ENCODE data around the gene KANK2.
"Not testable (repeated sequence)": the region's sequence is repeated elsewhere in the genome, so short reads cannot be mapped to it uniquely, and the experiment has no call there.

The KANK2 gene

DNA sequence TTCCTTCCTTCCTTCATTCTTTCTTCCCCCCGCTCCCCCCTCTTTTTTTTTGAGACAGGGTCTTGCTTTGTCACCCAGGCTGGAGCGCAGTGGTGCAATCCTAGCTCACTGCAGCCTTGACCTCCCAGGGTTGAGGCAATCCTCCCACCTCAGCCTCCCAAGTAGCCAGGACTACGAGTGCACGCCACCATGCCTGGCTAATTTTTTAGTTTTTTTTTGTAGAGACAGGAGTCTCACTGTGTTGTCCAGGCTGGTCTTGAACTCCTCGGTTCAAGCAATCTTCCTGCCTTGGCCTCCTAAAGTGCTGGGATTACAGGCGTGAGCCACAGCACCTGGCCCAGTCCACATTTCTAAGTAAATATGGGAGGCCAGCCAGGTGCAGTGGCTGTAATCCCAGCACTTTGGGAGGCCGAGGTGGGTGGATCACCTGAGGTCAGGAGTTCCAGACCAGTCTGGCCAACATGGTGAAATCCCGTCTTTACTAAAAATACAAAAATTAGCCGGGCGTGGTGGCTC is 57.3 kb downstream of the KANK2 start:
- DNase-seq (ENCODE audit: low read depth) = not testable (repeated sequence)

DNA sequence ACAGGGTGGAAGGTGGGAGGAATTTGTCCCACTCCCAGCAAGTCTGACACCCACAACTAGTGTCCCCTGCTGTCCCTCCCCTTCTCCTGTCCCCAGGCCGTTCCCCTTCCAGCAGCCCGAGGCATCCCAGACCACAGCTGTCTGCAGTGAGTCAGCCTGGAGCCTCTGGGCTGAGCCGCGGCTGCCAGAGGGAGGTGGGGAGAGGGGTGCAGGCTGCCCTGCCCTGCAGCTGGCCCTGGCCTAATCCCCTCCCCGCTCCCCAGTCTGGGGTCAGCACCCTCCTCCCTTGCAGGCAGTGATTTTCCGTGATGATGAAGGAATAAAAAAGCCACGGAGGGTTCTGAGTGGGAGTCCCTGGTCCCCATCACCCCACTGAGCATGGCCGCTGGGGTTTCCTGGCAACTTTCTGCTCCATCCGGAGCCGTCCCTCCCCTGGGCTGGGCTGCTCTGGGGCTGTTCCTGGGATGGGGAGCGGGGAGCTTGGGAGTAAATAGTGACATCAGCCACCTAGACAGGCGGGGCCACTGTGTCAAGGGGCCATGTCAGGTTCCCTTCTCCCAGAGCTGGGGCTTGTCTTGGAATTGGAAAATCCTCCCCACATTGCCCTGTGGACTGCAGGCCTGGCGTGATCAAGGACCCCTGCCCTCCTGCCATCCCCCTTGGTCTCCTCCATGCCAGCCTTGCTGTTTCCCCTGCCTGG is 58.6 kb downstream of the KANK2 start:
- DNase-seq (ENCODE audit: low read depth) = no peak

DNA sequence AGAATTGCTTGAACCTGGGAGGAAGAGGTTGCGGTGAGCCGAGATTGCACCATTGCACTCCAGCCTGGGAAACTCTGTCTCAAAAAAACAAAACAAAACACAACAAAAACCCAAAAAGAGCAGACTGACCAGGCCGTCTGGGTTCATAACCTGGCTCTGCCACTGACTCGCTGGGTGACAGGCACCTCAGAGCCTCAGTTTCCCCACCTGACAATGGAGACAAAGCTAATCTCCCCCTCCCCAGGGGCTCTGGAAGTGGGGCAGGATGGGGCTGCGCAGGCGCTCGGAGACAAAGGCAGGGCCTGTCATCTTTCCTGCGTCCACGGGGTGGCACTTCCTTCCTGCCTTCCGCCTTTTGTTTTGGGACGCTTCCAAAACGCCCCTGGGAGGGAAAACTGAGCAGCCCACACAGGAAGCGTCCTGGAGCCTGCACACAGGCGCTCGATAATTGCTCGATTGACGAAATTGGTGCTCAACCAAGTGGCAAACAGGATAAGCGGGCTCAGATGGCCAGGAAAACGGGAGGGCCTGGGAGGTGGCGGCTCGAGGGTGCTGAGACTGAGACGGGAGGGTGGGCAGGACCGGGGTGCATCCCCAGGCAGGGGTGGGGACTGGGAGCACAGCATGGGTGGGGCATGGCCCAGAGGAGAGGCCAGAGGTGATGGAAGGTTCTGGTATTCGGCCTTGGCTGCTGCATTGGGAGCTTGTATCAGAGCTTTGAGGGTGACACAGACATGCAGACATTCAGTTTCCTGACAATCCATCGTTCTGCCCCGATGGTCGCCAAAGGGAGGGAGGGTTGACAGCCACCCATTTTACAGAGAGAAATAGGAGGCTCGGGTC is 59.6 kb downstream of the KANK2 start:
- DNase-seq (ENCODE audit: low read depth) = no peak

DNA sequence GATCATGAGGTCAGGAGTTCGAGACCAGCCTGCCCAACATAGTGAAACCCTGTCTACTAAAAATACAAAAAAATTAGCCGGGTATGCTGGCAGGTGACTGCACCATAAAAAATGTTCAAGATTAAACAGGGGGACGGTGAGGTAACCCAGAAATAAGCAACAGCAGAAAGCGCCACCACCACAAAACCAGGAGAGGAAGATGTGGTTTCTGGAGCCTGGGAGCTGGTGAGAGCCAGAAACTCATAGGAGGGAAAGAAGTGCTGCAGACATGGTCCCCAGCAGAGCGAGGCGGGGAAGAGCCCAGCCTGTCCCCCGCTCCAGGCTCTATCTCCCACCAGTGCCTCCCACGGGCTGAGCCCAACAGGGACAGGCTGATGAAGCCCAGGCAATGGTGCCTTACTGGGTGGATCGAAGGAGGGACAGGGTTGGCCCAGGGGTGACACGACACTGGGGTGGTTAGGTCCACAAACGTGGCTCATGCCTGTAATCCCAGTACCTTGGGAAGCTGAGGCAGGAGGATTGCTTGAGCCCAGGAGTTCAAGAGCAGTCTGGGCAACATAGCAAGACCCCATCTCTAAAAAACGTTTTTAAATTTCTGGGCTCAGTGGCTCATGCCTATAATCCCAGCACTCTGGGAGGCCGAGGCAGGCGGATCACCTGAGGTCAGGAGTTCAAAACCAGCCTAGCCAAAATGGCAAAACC is 60.8 kb downstream of the KANK2 start:
- no peak for DNase-seq (ENCODE audit: low read depth)

DNA sequence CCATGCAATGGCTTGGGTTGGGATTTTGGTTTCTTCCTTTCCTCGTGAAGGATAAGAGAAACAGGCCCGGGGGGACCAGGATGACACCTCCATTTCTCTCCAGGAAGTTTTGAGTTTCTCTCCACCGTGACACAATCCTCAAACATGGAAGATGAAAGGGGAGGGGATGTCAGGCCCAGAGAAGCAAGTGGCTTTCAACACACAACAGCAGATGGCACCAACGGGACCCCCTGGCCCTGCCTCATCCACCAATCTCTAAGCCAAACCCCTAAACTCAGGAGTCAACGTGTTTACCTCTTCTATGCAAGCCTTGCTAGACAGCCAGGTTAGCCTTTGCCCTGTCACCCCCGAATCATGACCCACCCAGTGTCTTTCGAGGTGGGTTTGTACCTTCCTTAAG is 65.9 kb downstream of the KANK2 start:
- DNase-seq (ENCODE audit: low read depth) = no peak

DNA sequence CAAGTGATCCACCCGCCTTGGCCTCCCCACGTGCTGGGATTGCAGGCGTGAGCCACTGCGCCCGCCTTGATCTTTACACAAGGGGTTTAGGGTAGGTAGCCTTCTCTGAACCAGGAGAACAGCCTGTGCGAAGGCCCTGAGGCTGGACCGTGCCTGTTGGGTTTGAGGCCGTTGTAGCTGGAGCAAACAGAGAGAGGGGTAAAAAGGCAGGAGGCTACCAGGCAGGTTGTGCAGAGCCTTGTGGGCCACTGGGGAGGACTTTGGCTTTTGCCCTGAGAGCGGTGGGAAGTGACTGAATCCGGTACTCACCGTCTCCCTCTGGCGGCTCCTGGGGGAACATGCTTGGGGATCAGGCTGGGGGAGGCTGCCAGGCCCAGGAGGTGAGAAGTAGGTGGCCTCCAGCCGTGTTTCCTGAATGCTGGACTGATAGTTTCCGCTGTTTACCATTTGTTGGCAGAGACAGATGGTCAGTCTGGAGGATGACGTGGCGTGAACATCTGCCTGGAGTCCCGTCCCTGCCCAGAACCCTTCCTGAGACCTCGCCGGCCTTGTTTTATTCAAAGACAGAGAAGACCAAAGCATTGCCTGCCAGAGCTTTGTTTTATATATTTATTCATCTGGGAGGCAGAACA is 66.4 kb downstream of the KANK2 start:
- DNase-seq (ENCODE audit: low read depth) = peak; percentile 50

DNA sequence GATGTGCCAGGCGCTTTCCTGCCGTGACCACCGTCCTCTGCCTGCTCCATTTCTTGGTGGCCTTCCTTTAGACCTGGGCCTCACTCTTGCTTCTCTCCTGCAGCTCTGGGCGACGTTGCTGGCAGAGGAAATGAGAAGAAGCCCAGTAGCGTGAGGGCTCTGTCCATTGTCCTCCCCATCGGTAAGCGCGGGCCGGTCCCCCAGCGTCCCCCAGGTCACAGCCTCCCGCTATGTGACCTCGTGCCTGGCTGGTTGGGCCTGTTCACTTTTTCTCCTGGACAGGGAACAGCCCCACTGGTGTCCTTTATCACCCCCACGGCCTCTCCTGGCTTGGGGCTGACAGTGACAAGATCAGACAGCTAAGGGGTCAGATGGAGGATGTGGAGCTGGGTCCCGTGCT is 69.4 kb downstream of the KANK2 start:
- DNase-seq (ENCODE audit: low read depth) = no peak

DNA sequence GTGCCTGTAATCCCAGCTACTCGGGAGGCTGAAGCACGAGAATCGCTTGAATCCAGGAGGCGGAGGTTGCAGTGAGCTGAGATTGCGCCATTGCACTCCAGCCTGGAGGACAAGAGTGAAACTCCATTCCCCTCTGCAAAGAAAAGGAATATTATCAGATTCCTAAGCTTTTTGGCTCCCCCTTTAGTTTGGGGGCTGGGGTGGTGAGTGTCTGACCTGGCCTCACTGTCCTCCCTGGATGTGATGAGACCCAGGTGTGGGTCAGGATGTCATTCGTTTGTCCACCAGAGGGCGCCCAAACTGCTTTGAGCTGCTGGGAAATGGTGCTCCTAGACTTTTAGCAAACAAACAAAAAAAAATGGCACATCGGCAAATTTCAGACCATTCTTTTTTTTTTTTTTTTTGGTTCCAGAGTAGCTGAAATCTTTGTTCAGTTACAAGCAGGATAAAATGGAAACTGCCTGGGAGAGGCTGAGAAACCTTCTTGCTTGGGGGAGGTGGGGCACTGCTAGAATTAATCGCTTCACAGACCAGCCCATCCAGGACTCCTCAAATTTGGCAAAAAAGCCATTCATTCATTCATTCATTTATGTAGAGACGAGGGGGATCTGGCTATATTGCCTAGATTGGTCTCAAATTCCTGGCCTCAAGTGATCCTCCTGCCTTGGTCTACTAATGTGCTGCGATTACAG is 71.2 kb downstream of the KANK2 start:
- peak; percentile 56 for DNase-seq (ENCODE audit: low read depth)

DNA sequence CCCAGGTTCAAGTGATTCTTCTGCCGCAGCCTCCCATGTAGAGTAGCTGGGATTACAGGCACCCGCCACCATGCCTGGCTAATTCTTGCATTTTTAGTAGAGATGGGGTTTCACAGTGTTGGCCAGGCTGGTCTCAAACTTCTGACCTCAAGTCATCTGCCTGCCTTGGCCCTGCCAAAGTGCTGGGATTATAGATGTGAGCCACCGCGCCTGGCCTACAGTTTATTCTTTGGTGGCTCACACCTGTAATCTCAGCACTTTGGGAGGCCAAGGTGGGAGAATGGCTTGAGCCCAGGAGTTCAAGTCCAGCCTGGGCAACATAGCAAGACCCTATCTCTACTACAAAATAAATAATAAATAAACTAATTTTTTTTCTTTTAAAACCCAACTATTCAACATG is 73.2 kb downstream of the KANK2 start:
- not testable (repeated sequence) for DNase-seq (ENCODE audit: low read depth)

DNA sequence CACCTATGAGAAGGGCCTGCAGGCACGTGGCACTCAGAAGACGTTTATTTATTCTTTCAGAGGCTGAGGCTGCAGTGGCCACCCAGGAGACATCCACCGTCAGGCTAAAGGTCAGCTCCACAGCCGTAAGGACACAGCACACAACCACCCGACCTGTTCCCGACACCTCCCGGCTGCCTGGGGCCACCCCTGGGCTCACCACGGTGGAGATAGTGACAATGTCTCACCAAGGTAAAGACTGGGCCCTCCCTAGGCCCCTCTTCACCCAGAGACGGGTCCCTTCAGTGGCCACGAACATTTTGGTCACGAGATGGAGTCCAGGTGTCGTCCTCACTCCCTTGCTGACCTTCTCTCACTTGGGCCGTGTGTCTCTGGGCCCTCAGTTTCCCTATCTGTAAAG is 74.2 kb downstream of the KANK2 start:
- no peak for DNase-seq (ENCODE audit: low read depth)

DNA sequence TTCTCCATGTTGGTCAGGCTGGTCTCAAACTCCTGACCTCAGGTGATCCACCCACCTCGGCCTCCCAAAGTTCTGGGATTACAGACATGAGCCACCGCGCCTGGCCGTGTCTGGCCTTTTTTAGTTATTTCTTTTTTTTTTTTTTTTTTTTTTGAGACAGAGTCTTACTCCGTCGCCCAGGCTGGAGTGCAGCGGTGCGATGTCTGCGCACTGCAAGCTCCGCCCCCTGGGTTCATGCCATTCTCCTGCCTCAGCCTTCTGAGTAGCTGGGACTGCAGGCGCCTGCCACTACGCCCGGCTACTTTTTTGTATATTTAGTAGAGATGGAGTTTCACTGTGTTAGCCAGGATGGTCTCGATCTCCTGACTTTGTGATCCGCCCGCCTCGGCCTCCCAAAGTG is 75.4 kb downstream of the KANK2 start:
- not testable (repeated sequence) for DNase-seq (ENCODE audit: low read depth)

DNA sequence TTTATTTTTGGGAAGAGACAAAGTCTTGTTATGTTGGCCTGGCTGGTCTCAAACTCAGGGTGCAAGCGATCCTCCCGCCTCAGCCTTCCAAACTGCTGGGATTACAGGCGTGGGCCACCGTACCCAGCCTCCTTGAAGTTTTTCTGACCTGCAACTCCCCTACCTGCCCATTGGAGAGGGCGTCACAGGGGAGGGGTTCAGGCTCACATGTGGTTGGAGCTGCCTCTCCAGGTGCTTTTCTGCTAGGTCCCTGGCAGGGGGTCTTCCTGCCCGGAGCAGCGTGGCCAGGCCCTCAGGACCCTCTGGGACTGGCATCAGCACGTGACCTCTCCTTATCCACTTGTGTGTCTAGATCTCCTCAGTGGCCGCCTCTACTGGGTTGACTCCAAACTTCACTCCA is 80.8 kb downstream of the KANK2 start:
- DNase-seq (ENCODE audit: low read depth) = no peak

DNA sequence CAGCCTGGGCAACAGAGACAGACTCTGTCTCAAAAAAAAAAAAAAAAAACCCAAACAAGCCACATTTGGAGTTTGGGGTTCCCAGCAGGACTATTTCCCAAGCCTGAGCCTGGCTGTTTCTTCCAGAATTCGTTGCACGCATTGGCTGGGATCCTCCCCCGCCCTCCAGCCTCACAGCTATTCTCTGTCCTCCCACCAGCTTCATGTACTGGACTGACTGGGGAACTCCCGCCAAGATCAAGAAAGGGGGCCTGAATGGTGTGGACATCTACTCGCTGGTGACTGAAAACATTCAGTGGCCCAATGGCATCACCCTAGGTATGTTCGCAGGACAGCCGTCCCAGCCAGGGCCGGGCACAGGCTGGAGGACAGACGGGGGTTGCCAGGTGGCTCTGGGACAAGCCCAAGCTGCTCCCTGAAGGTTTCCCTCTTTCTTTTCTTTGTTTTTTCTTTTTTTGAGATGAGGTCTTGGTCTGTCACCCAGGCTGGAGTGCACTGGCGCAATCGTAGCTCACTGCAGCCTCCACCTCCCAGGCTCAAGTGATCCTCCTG is 81.4 kb downstream of the KANK2 start:
- no peak for DNase-seq (ENCODE audit: low read depth)

DNA sequence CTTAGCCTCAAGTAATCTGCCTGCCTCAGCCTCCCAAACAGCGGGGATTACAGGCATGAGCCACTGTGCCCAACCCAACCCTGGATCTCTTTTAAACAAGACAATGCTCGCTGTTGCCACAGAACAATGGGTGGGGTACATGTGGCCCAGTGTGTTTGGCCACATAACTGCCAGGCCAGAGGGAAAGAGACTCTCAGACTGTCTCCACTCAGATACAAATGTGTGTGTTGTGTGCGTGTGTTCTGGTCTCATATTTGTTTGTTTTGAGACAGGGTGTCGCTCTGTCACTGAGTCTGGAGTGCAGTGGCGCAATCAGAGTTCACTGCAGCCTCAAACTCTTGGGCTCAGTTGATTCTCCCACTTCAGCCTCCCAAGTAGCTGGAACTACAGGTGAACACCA is 82.3 kb downstream of the KANK2 start:
- no peak for DNase-seq (ENCODE audit: low read depth)
